ENCODE results near the gene IGSF9B. TPM values are rescaled to one million over a fixed set of nuclear protein-coding genes. Genes with fewer than 3 reads are reported as not detected.
"Not testable (repeated sequence)": the region's sequence is repeated elsewhere in the genome, so short reads cannot be mapped to it uniquely, and the experiment has no call there.

The IGSF9B gene
- polyA plus RNA-seq, 1 donor (not counting 4 experiments of a cell fraction or from before 2014, with no cell fraction given): 0.66 TPM

DNA sequence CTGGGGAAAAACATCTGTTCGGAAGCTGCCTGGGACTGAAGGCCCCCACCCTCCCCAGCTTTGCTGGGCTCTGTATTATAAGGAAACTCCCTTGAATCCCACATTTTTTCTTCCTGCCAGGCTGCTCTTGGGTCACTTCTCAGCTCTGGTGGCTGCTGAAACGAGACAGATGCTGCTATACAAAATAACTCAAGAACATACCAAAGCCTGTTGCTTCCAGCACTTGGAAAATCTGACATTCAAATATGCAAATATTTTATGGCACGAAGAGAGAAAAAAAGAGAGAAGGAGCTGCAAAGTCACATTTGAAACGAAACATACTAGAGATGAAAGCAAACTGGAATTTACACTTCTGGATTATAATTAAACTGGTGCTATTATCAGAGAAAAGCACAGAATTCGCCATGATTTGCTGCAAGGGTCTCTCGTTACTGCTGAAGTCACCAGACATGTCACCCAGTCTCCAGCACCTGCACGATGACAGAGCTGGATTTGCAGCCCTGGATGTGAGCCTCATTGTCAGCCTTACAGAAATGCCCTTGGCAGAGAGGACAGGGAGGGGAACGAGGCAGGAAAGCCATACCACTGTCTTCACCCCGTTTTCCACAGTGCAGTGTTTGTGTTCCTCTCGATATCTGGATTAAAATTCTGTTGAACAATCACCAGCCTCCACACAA is 47.9 kb upstream of the IGSF9B start:
- Histone ChIP-seq H3K4me2 (ENCODE audit: control insufficient read depth, extremely low read depth, insufficient read depth, low read depth, low read length) (no peak overlapping the region), H3K36me3 (ENCODE audit: control insufficient read depth in 2 of 2, extremely low read depth in 1 of 2, insufficient read depth in 2 of 2, low read length in 2 of 2) (no peaks in the 10 kb centered on the region), H3K4me1 (ENCODE audit: control insufficient read depth, extremely low read depth, insufficient read depth, low read length) (no peaks in the 10 kb centered on the region), H3K4me3 (ENCODE audit: control insufficient read depth in 2 of 3, extremely low read depth in 1 of 3, insufficient read depth in 2 of 3, low read depth in 1 of 3, low read length in 3 of 3) (no peak overlapping the region), H3K9me1 (ENCODE audit: control insufficient read depth, extremely low read depth, insufficient read depth, low read length) (no peaks in the 10 kb centered on the region), H3K27me3 (ENCODE audit: control insufficient read depth, extremely low read depth, insufficient read depth, low read length) (peaks cover 3% of the 10 kb centered on the region), H3K9ac (ENCODE audit: control insufficient read depth, extremely low read depth, insufficient read depth, low read length) (no peak overlapping the region), H3K27ac (ENCODE audit: control insufficient read depth, insufficient read depth, low read length) (no peak overlapping the region), H4K20me1 (ENCODE audit: control insufficient read depth, extremely low read depth, insufficient read depth, low read length) (no peaks in the 10 kb centered on the region), H3K9me3 (ENCODE audit: control insufficient read depth, low read depth, low read length) (no peaks in the 10 kb centered on the region), H3K79me2 (ENCODE audit: control insufficient read depth, insufficient read depth, low read length) (no peaks in the 10 kb centered on the region), H2AFZ (ENCODE audit: control insufficient read depth, low read length) (no peak overlapping the region)
- FAIRE-seq: no peak
- no peak for DNase-seq (ENCODE audit: low read depth, low spot score)
- dilution Hi-C loops (cut with MboI; ENCODE audit: extremely low pct_ligation_motif_present, low sequenced_read_pairs): no loop called here
- TF ChIP-seq, protein P1, sequence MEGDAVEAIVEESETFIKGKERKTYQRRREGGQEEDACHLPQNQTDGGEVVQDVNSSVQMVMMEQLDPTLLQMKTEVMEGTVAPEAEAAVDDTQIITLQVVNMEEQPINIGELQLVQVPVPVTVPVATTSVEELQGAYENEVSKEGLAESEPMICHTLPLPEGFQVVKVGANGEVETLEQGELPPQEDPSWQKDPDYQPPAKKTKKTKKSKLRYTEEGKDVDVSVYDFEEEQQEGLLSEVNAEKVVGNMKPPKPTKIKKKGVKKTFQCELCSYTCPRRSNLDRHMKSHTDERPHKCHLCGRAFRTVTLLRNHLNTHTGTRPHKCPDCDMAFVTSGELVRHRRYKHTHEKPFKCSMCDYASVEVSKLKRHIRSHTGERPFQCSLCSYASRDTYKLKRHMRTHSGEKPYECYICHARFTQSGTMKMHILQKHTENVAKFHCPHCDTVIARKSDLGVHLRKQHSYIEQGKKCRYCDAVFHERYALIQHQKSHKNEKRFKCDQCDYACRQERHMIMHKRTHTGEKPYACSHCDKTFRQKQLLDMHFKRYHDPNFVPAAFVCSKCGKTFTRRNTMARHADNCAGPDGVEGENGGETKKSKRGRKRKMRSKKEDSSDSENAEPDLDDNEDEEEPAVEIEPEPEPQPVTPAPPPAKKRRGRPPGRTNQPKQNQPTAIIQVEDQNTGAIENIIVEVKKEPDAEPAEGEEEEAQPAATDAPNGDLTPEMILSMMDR (optimal IDR thresholded peaks at IDR 0.05 in 1 of 3, IDR thresholded peaks at IDR 0.05 in 1 of 3, conservative IDR thresholded peaks at IDR 0.05 in 1 of 3; ENCODE audit: extremely low read depth in 1 of 3, insufficient read depth in 2 of 3, low read length in 3 of 3): no peak
- no peak for TF ChIP-seq EZH2 (IDR thresholded peaks at IDR 0.05; ENCODE audit: low read length)

DNA sequence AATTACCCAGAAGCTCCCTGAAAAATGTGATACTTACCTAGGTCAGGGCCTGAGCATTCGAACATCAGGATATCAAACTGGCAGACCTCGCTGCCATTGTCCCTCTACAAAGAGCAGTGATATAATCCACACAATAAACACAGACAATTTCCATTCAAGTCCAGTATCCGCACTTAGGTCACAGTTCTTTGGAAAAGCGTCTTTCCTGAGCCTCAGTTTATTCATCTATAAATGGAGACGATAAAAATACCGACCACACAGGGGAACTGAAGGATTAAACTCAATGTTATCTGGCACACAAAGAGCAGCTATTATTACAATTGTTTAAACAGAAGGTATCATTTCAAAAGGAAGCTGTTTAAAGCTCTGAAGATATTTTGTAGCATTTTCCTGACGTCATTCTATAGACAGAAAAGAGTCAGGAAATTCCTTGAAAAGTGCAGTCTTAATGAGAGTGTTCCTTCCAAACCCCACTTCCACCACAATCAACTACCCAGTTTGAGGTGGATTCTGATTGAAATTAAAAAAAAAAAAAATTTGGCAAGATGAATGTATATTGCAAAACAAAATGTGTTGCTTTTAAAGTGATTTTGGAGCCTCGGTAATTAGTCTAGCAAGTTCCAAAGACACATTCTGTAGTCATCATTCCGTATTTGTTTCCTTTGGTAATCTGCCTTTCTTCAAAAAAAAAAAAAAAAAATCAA is 47.2 kb upstream of the IGSF9B start:
- no peak for TF ChIP-seq EZH2 (IDR thresholded peaks at IDR 0.05; ENCODE audit: low read length)
- TF ChIP-seq, protein P1 (optimal IDR thresholded peaks at IDR 0.05 in 1 of 3, IDR thresholded peaks at IDR 0.05 in 1 of 3, conservative IDR thresholded peaks at IDR 0.05 in 1 of 3; ENCODE audit: extremely low read depth in 1 of 3, insufficient read depth in 2 of 3, low read length in 3 of 3): no peak
- DNase-seq (ENCODE audit: low read depth, low spot score): no peak
- FAIRE-seq: no peak
- no peaks in the 10 kb centered on the region for H3K9me1 ChIP-seq (ENCODE audit: control insufficient read depth, extremely low read depth, insufficient read depth, low read length)
- H3K27ac ChIP-seq (ENCODE audit: control insufficient read depth, insufficient read depth, low read length): no peak overlapping the region
- peaks cover 3% of the 10 kb centered on the region for H3K27me3 ChIP-seq (ENCODE audit: control insufficient read depth, extremely low read depth, insufficient read depth, low read length)
- no peaks in the 10 kb centered on the region for H3K36me3 ChIP-seq (ENCODE audit: control insufficient read depth in 2 of 2, extremely low read depth in 1 of 2, insufficient read depth in 2 of 2, low read length in 2 of 2)
- no peaks in the 10 kb centered on the region for H3K9me3 ChIP-seq (ENCODE audit: control insufficient read depth, low read depth, low read length)
- H3K4me2 ChIP-seq (ENCODE audit: control insufficient read depth, extremely low read depth, insufficient read depth, low read depth, low read length): no peak overlapping the region
- H3K9ac ChIP-seq (ENCODE audit: control insufficient read depth, extremely low read depth, insufficient read depth, low read length): no peak overlapping the region
- H4K20me1 ChIP-seq (ENCODE audit: control insufficient read depth, extremely low read depth, insufficient read depth, low read length): no peaks in the 10 kb centered on the region
- no peak overlapping the region for H3K4me3 ChIP-seq (ENCODE audit: control insufficient read depth in 2 of 3, extremely low read depth in 1 of 3, insufficient read depth in 2 of 3, low read depth in 1 of 3, low read length in 3 of 3)
- no peak overlapping the region for H2AFZ ChIP-seq (ENCODE audit: control insufficient read depth, low read length)
- H3K4me1 ChIP-seq (ENCODE audit: control insufficient read depth, extremely low read depth, insufficient read depth, low read length): no peaks in the 10 kb centered on the region
- dilution Hi-C loops (cut with MboI; ENCODE audit: extremely low pct_ligation_motif_present, low sequenced_read_pairs): no loop called here
- H3K79me2 ChIP-seq (ENCODE audit: control insufficient read depth, insufficient read depth, low read length): no peaks in the 10 kb centered on the region

DNA sequence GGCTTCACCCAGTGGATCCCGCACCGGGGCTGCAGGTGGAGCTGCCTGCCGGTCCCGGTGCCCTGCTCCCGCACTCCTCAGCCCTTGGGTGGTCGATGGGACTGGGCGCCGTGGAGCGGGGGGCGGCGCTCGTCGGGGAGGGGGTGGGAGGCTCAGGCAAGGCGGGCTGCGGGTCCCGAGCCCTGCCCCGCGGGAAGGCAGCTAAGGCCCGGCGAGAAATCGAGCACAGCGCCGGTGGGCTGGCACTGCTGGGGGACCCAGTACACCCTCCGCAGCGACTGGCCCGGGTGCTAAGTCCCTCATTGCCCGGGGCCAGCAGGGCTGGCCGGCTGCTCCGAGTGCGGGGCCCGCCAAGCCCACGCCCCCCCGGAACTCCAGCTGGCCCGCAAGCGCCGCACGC is 46.1 kb upstream of the IGSF9B start:
- H3K9me1 ChIP-seq (ENCODE audit: control insufficient read depth, extremely low read depth, insufficient read depth, low read length); dilution Hi-C loops (cut with MboI; ENCODE audit: extremely low pct_ligation_motif_present, low sequenced_read_pairs); H3K79me2 ChIP-seq (ENCODE audit: control insufficient read depth, insufficient read depth, low read length); H3K36me3 ChIP-seq (ENCODE audit: control insufficient read depth in 2 of 2, extremely low read depth in 1 of 2, insufficient read depth in 2 of 2, low read length in 2 of 2); H4K20me1 ChIP-seq (ENCODE audit: control insufficient read depth, extremely low read depth, insufficient read depth, low read length); H3K9ac ChIP-seq (ENCODE audit: control insufficient read depth, extremely low read depth, insufficient read depth, low read length); H3K4me3 ChIP-seq (ENCODE audit: control insufficient read depth in 2 of 3, extremely low read depth in 1 of 3, insufficient read depth in 2 of 3, low read depth in 1 of 3, low read length in 3 of 3); H3K27me3 ChIP-seq (ENCODE audit: control insufficient read depth, extremely low read depth, insufficient read depth, low read length); H2AFZ ChIP-seq (ENCODE audit: control insufficient read depth, low read length); H3K4me1 ChIP-seq (ENCODE audit: control insufficient read depth, extremely low read depth, insufficient read depth, low read length); H3K9me3 ChIP-seq (ENCODE audit: control insufficient read depth, low read depth, low read length); H3K4me2 ChIP-seq (ENCODE audit: control insufficient read depth, extremely low read depth, insufficient read depth, low read depth, low read length); H3K27ac ChIP-seq (ENCODE audit: control insufficient read depth, insufficient read depth, low read length); DNase-seq (ENCODE audit: low read depth, low spot score); FAIRE-seq: not testable (repeated sequence)

Measured in keratinocyte (primary cell).